HCT116 (cell line): Measurements from ENCODE around the gene CISD3.

Experiments used
- EGR1 ChIP-seq: IDR thresholded peaks from 2 replicates; pipeline ENCODE4 v1.6.1; 2012; ENCODE audit warnings: low read depth
- JUND ChIP-seq: IDR thresholded peaks from 2 replicates; pipeline ENCODE4 v1.6.1; 2012
- POLR2A ChIP-seq: IDR thresholded peaks from 2 replicates; pipeline ENCODE4 v1.7.0; 2011; ENCODE audit warnings: borderline replicate concordance; ENCODE audit not compliant: insufficient read depth, insufficient read length; ENCODE audit errors: extremely low read depth
- POLR2AphosphoS5 ChIP-seq: IDR thresholded peaks from 2 replicates; pipeline ENCODE4 v1.6.1; 2011; ENCODE audit warnings: mild to moderate bottlenecking, low read depth, low read length, moderate library complexity
- SIN3A ChIP-seq: IDR thresholded peaks from 2 replicates; pipeline ENCODE4 v1.6.1; 2012; ENCODE audit warnings: low read depth
- SRF ChIP-seq: IDR thresholded peaks from 2 replicates; pipeline ENCODE4 v1.6.1; 2012; ENCODE audit warnings: low read depth
- YY1 ChIP-seq: IDR thresholded peaks from 2 replicates; pipeline ENCODE4 v1.6.1; 2011; ENCODE audit warnings: low read length, low read depth, moderate library complexity, mild to moderate bottlenecking; ENCODE audit not compliant: insufficient replicate concordance; ENCODE audit errors: extremely low read depth
- TF ChIP-seq, protein P1 (sequence below), 3 experiments: fragments of 200-600 bp in 1 of 3; sonication (generic) in 1 of 3; IDR thresholded peaks in 2 of 3; conservative IDR thresholded peaks in 1 of 3; 2 replicates each; pipeline ENCODE4 v1.5.1; 2012 to 2017; ENCODE audit warnings: low read depth in 2 of 3, low read length in 2 of 3, antibody characterized with exemption in 1 of 3, borderline replicate concordance in 1 of 3, control low read depth in 1 of 3, mild to moderate bottlenecking in 1 of 3, mixed read lengths in 1 of 3, mixed run types in 1 of 3, moderate library complexity in 1 of 3; ENCODE audit not compliant: insufficient read depth in 1 of 3
- TF ChIP-seq, protein P2 (sequence below): IDR thresholded peaks from 2 replicates; pipeline ENCODE4 v1.6.1; 2012; ENCODE audit warnings: low read depth

DNA sequence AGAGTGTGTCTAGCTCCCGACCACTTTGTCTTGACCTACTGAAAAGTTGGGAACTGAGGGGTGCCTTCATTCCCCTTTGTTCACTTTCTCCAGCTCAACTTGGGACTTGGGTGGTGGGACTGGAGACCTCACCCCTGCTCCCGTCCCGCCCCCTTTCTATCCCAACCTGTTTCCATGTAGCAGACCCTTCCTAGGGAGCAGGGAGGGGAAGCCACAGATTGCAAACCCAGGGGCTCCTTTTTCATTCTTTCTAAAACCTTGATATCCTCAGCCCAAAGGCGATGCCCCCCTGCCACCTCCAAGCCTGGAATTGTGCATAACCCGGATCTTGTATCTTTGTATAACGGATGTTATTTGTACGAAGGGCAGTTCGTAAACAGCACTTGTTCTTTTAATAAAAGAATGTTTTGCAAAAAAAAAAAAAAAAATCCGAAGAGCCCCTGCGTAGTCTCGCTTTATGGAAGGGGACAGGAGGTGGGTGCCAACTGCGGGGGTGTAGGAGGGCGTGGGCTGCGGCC is 714 bp upstream of the CISD3 start:
- TF ChIP-seq, protein P1, sequence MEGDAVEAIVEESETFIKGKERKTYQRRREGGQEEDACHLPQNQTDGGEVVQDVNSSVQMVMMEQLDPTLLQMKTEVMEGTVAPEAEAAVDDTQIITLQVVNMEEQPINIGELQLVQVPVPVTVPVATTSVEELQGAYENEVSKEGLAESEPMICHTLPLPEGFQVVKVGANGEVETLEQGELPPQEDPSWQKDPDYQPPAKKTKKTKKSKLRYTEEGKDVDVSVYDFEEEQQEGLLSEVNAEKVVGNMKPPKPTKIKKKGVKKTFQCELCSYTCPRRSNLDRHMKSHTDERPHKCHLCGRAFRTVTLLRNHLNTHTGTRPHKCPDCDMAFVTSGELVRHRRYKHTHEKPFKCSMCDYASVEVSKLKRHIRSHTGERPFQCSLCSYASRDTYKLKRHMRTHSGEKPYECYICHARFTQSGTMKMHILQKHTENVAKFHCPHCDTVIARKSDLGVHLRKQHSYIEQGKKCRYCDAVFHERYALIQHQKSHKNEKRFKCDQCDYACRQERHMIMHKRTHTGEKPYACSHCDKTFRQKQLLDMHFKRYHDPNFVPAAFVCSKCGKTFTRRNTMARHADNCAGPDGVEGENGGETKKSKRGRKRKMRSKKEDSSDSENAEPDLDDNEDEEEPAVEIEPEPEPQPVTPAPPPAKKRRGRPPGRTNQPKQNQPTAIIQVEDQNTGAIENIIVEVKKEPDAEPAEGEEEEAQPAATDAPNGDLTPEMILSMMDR (IDR thresholded peaks at IDR 0.05 in 2 of 3, conservative IDR thresholded peaks at IDR 0.05 in 1 of 3; ENCODE audit: borderline replicate concordance in 1 of 3, insufficient read depth in 1 of 3, low read depth in 2 of 3, low read length in 2 of 3): no peak
- TF ChIP-seq EGR1: peak; percentile 47; the same call in 1 of the 2 replicates
- no peak for TF ChIP-seq SIN3A
- no peak for TF ChIP-seq SRF
- no peak for TF ChIP-seq JUND
- no peak for TF ChIP-seq POLR2A
- TF ChIP-seq YY1: no peak
- TF ChIP-seq, protein P2, sequence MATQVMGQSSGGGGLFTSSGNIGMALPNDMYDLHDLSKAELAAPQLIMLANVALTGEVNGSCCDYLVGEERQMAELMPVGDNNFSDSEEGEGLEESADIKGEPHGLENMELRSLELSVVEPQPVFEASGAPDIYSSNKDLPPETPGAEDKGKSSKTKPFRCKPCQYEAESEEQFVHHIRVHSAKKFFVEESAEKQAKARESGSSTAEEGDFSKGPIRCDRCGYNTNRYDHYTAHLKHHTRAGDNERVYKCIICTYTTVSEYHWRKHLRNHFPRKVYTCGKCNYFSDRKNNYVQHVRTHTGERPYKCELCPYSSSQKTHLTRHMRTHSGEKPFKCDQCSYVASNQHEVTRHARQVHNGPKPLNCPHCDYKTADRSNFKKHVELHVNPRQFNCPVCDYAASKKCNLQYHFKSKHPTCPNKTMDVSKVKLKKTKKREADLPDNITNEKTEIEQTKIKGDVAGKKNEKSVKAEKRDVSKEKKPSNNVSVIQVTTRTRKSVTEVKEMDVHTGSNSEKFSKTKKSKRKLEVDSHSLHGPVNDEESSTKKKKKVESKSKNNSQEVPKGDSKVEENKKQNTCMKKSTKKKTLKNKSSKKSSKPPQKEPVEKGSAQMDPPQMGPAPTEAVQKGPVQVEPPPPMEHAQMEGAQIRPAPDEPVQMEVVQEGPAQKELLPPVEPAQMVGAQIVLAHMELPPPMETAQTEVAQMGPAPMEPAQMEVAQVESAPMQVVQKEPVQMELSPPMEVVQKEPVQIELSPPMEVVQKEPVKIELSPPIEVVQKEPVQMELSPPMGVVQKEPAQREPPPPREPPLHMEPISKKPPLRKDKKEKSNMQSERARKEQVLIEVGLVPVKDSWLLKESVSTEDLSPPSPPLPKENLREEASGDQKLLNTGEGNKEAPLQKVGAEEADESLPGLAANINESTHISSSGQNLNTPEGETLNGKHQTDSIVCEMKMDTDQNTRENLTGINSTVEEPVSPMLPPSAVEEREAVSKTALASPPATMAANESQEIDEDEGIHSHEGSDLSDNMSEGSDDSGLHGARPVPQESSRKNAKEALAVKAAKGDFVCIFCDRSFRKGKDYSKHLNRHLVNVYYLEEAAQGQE: no peak
- TF ChIP-seq POLR2AphosphoS5: no peak
